Esophagus muscularis mucosa (tissue), 2 donors: ENCODE data around the gene AGTRAP.

Source experiments
- POLR2A ChIP-seq: fragments of 450-650 bp; IDR thresholded peaks from one replicate; pipeline ENCODE4 v1.6.1; 2017; ENCODE audit warnings: antibody characterized with exemption, moderate library complexity, mild to moderate bottlenecking, low read depth
- POLR2AphosphoS5 ChIP-seq, 2 donors: sonication (generic); formaldehyde crosslinking; IDR thresholded peaks; one replicate each; pipeline ENCODE4 v1.6.1; 2017; ENCODE audit warnings: antibody characterized with exemption in 2 of 2

- TF ChIP-seq POLR2A (no peak), POLR2AphosphoS5 (IDR thresholded peaks at IDR 0.05) (no peak)
Observed at GRCh38 chr1:11700601-11701467, 35.1 kb upstream of the AGTRAP start.
